ENCODE measurements around the gene KLRG1.

GRCh38 chr12:8958066-8958465, 31.3 kb upstream of the KLRG1 start:
- TF ChIP-seq ARNTL (CRISPR knock-in tag; IDR thresholded peaks at IDR 0.05; ENCODE audit: borderline replicate concordance, low read depth) (no peak), RARB (CRISPR knock-in tag; IDR thresholded peaks at IDR 0.05) (no peak)

All from SK-N-SH treated with all-trans-retinoic acid at 6 μM for 48 hours (cell line).